ENCODE results near the gene MPP2. TPM values are rescaled to one million over a fixed set of nuclear protein-coding genes. Genes with fewer than 3 reads are reported as not detected.
A peak's percentile ranks its signal among the peaks of the same experiment; 100 is the strongest.

The MPP2 gene
- total and polyA plus RNA-seq, 2 of the 13 experiments (the other 11 are each of a cell fraction or from before 2014, with no cell fraction given) = 0.20 to 1.7 TPM

DNA sequence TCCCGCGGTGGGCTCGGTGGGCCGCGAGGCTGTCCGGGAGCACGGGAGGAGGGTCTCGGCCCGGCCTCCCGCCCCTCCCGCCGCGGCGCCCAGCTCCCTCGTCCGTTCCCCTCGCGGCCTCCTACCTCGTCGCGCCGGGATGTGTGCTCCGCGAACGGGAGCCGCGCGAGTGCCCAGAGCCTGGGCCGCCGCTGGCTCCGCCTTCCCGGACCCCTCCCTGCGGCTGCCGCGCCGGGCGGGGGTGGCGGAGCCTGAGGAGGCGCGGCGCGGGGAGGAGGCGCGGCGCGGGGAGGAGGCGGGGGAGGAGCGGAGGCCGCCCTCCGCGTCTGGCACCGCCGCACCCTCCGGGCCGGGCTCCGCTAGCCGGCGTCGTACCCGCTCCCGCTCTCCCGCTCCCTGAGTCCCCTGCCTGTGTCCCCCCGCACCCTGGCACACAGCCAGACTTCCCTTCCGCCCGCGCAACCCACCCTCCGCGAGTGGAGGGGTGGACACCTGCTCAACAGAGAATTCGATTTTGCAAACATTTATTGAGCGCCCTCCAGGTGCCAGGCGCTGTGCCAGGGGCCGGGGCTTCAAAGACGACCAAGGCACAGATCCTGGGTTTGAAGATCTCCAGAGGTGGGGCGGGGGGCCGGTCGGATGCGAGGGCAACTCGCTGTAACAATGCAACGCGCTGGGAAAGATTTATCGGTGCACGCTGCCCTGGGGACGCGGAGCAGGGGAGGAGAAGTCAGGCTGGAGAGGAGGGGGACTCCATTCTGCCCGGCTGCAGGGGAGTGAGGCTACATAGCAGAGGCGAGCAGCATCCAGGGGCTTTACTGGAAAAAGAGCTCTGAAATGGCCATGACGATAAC lies 74.1 kb downstream of the MPP2 start, which contains the start of gene MPP3 (continued):
- no peak for TF ChIP-seq CBFB (CRISPR knock-in tag; IDR thresholded peaks at IDR 0.05)
- TF ChIP-seq SMAD9 (CRISPR knock-in tag; IDR thresholded peaks at IDR 0.05) = no peak
- no peak for TF ChIP-seq ZNF292 (CRISPR knock-in tag; IDR thresholded peaks at IDR 0.05; ENCODE audit: borderline replicate concordance, low read depth)
- TF ChIP-seq, protein P1, sequence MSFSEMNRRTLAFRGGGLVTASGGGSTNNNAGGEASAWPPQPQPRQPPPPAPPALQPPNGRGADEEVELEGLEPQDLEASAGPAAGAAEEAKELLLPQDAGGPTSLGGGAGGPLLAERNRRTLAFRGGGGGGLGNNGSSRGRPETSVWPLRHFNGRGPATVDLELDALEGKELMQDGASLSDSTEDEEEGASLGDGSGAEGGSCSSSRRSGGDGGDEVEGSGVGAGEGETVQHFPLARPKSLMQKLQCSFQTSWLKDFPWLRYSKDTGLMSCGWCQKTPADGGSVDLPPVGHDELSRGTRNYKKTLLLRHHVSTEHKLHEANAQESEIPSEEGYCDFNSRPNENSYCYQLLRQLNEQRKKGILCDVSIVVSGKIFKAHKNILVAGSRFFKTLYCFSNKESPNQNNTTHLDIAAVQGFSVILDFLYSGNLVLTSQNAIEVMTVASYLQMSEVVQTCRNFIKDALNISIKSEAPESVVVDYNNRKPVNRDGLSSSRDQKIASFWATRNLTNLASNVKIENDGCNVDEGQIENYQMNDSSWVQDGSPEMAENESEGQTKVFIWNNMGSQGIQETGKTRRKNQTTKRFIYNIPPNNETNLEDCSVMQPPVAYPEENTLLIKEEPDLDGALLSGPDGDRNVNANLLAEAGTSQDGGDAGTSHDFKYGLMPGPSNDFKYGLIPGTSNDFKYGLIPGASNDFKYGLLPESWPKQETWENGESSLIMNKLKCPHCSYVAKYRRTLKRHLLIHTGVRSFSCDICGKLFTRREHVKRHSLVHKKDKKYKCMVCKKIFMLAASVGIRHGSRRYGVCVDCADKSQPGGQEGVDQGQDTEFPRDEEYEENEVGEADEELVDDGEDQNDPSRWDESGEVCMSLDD (CRISPR knock-in tag; IDR thresholded peaks at IDR 0.05; ENCODE audit: borderline replicate concordance) = no peak
- no peak for TF ChIP-seq DNMT1 (CRISPR knock-in tag; IDR thresholded peaks at IDR 0.05)
- TF ChIP-seq, protein P2, sequence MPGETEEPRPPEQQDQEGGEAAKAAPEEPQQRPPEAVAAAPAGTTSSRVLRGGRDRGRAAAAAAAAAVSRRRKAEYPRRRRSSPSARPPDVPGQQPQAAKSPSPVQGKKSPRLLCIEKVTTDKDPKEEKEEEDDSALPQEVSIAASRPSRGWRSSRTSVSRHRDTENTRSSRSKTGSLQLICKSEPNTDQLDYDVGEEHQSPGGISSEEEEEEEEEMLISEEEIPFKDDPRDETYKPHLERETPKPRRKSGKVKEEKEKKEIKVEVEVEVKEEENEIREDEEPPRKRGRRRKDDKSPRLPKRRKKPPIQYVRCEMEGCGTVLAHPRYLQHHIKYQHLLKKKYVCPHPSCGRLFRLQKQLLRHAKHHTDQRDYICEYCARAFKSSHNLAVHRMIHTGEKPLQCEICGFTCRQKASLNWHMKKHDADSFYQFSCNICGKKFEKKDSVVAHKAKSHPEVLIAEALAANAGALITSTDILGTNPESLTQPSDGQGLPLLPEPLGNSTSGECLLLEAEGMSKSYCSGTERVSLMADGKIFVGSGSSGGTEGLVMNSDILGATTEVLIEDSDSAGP (CRISPR knock-in tag; IDR thresholded peaks at IDR 0.05; ENCODE audit: borderline replicate concordance) = no peak
- TF ChIP-seq HIVEP1 (CRISPR knock-in tag; IDR thresholded peaks at IDR 0.05) = peak; percentile 47; the same call in 1 of the 2 replicates
- TF ChIP-seq BORCS8-MEF2B (CRISPR knock-in tag; IDR thresholded peaks at IDR 0.05) = no peak
- peak; percentile 88; the same call in 1 of the 2 replicates for TF ChIP-seq EZH2 (conservative IDR thresholded peaks at IDR 0.05; ENCODE audit: low read depth, low read length)
- TF ChIP-seq ZNF75D (CRISPR knock-in tag; IDR thresholded peaks at IDR 0.05; ENCODE audit: borderline replicate concordance) = no peak
- no peak for TF ChIP-seq MAF1 (CRISPR knock-in tag; IDR thresholded peaks at IDR 0.05; ENCODE audit: borderline replicate concordance)
- TF ChIP-seq ZNF235 (CRISPR knock-in tag; IDR thresholded peaks at IDR 0.05; ENCODE audit: borderline replicate concordance) = 0 out of 2 replicates have a peak, but pooled peaks have one; percentile 36
- TF ChIP-seq, protein P3, sequence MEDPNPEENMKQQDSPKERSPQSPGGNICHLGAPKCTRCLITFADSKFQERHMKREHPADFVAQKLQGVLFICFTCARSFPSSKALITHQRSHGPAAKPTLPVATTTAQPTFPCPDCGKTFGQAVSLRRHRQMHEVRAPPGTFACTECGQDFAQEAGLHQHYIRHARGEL (CRISPR knock-in tag; IDR thresholded peaks at IDR 0.05) = no peak
- TF ChIP-seq ZNF788 (CRISPR knock-in tag; IDR thresholded peaks at IDR 0.05; ENCODE audit: borderline replicate concordance) = no peak
- TF ChIP-seq RXRB (CRISPR knock-in tag; IDR thresholded peaks at IDR 0.05; ENCODE audit: borderline replicate concordance) = no peak
- TF ChIP-seq ZNF136 (CRISPR knock-in tag; IDR thresholded peaks at IDR 0.05; ENCODE audit: low read depth) = no peak
- no peak for TF ChIP-seq NFE2 (CRISPR knock-in tag; IDR thresholded peaks at IDR 0.05)
- TF ChIP-seq, protein P4, sequence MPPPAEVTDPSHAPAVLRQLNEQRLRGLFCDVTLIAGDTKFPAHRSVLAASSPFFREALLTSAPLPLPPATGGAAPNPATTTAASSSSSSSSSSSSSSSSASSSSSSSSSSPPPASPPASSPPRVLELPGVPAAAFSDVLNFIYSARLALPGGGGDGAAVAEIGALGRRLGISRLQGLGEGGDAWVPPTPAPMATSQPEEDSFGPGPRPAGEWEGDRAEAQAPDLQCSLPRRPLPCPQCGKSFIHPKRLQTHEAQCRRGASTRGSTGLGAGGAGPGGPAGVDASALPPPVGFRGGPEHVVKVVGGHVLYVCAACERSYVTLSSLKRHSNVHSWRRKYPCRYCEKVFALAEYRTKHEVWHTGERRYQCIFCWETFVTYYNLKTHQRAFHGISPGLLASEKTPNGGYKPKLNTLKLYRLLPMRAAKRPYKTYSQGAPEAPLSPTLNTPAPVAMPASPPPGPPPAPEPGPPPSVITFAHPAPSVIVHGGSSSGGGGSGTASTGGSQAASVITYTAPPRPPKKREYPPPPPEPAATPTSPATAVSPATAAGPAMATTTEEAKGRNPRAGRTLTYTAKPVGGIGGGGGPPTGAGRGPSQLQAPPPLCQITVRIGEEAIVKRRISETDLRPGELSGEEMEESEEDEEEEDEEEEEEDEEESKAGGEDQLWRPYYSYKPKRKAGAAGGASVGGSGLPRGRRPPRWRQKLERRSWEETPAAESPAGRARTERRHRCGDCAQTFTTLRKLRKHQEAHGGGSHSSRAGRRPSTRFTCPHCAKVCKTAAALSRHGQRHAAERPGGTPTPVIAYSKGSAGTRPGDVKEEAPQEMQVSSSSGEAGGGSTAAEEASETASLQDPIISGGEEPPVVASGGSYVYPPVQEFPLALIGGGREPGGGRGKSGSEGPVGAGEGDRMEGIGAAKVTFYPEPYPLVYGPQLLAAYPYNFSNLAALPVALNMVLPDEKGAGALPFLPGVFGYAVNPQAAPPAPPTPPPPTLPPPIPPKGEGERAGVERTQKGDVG (CRISPR knock-in tag; IDR thresholded peaks at IDR 0.05; ENCODE audit: borderline replicate concordance) = peak; percentile 56; the same call in 1 of the 2 replicates
- TF ChIP-seq, protein P5, sequence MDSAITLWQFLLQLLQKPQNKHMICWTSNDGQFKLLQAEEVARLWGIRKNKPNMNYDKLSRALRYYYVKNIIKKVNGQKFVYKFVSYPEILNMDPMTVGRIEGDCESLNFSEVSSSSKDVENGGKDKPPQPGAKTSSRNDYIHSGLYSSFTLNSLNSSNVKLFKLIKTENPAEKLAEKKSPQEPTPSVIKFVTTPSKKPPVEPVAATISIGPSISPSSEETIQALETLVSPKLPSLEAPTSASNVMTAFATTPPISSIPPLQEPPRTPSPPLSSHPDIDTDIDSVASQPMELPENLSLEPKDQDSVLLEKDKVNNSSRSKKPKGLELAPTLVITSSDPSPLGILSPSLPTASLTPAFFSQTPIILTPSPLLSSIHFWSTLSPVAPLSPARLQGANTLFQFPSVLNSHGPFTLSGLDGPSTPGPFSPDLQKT (CRISPR knock-in tag; IDR thresholded peaks at IDR 0.05; ENCODE audit: borderline replicate concordance) = no peak

All from HepG2 (cell line).